WTC11 (cell line): Measurements from ENCODE around the gene PI4KA. TPM values are rescaled to one million over a fixed set of nuclear protein-coding genes. Genes with fewer than 3 reads are reported as not detected.
"Not testable (repeated sequence)": the region's sequence is repeated elsewhere in the genome, so short reads cannot be mapped to it uniquely, and the experiment has no call there.

Experiments
- ATAC-seq: fragments of 200-7000 bp; cut with Tn5 transposase; 2 replicates; pipeline ENCODE4 v1.10.0; 2021; ENCODE audit warnings: mild to moderate bottlenecking, moderate library complexity
- CTCF ChIA-PET: fragments of 300-600 bp; sonication (Branson Sonifier 250); formaldehyde crosslinking; loops from one replicate; lab custom pipeline; 2021; ENCODE audit warnings: antibody characterized with exemption; lab: Charles Lee
- POLR2A ChIA-PET: fragments of 350-600 bp; sonication (Branson Sonifier 250); formaldehyde crosslinking; loops from one replicate; lab custom pipeline; 2021; ENCODE audit warnings: antibody characterized with exemption; lab: Charles Lee
- DNase-seq: peaks from one replicate; pipeline ENCODE4 v3.0.0; 2021; ENCODE audit warnings: low spot score
- H3K27ac Mint-ChIP-seq: 2 replicates; pipeline ENCODE4 v1.8.0; 2021; ENCODE audit warnings: mixed read lengths
- H3K27me3 Mint-ChIP-seq: 2 replicates; pipeline ENCODE4 v1.8.0; 2021; ENCODE audit warnings: low read depth, mild to moderate bottlenecking, moderate library complexity, mixed read lengths
- H3K36me3 Mint-ChIP-seq: 2 replicates; pipeline ENCODE4 v1.8.0; 2021; ENCODE audit warnings: mixed read lengths
- H3K4me1 Mint-ChIP-seq: 2 replicates; pipeline ENCODE4 v1.8.0; 2022; ENCODE audit warnings: mixed read lengths
- H3K4me3 Mint-ChIP-seq: 2 replicates; pipeline ENCODE4 v1.8.0; 2021; ENCODE audit warnings: mild to moderate bottlenecking, moderate library complexity, mixed read lengths
- H3K9me3 Mint-ChIP-seq: 2 replicates; pipeline ENCODE4 v1.8.0; 2021; ENCODE audit warnings: mixed read lengths
- GRHL2 ChIP-seq: fragments of 250-450 bp; sonication (Bioruptor Pico); IDR thresholded peaks from 2 replicates; pipeline ENCODE4 v1.8.0; 2022; ENCODE audit warnings: mild to moderate bottlenecking, moderate library complexity; ENCODE audit not compliant: insufficient replicate concordance, severe bottlenecking
- HMGA2 ChIP-seq: fragments of 250-450 bp; sonication (Bioruptor Pico); IDR thresholded peaks from 2 replicates; pipeline ENCODE4 v1.4.0; 2021; ENCODE audit warnings: mild to moderate bottlenecking, moderate library complexity
- JUN ChIP-seq: sonication (generic); formaldehyde crosslinking; IDR thresholded peaks from 2 replicates; pipeline ENCODE4 v1.8.0; 2023; ENCODE audit warnings: mild to moderate bottlenecking, missing genetic modification reagents
- MXD4 ChIP-seq: fragments of 250-450 bp; sonication (Bioruptor Pico); IDR thresholded peaks from 2 replicates; pipeline ENCODE4 v1.8.0; 2021; ENCODE audit warnings: mild to moderate bottlenecking, moderate library complexity, borderline replicate concordance
- PRRX2 ChIP-seq: fragments of 250-450 bp; sonication (Bioruptor Pico); IDR thresholded peaks from 2 replicates; pipeline ENCODE4 v1.8.0; 2021; ENCODE audit warnings: mild to moderate bottlenecking
- RORB ChIP-seq: fragments of 250-450 bp; sonication (Bioruptor Pico); IDR thresholded peaks from 2 replicates; pipeline ENCODE4 v1.9.0; 2021; ENCODE audit warnings: mild to moderate bottlenecking
- SMAD3 ChIP-seq: sonication (generic); formaldehyde crosslinking; IDR thresholded peaks from 2 replicates; pipeline ENCODE4 v1.8.0; 2022; ENCODE audit warnings: missing genetic modification reagents, mild to moderate bottlenecking, borderline replicate concordance
- SP1 ChIP-seq: sonication (generic); formaldehyde crosslinking; conservative IDR thresholded peaks from 2 replicates; pipeline ENCODE4 v1.8.1; 2022; ENCODE audit warnings: missing genetic modification reagents
- TEAD1 ChIP-seq: sonication (generic); formaldehyde crosslinking; IDR thresholded peaks from 2 replicates; pipeline ENCODE4 v1.8.0; 2022; ENCODE audit warnings: mild to moderate bottlenecking, missing genetic modification reagents
- ZBTB43 ChIP-seq: sonication (generic); formaldehyde crosslinking; IDR thresholded peaks from 2 replicates; pipeline ENCODE4 v1.8.1; 2023; ENCODE audit warnings: mild to moderate bottlenecking, missing genetic modification reagents
- ZMAT4 ChIP-seq: fragments of 250-450 bp; sonication (Bioruptor Pico); IDR thresholded peaks from 2 replicates; pipeline ENCODE4 v1.9.0; 2021; ENCODE audit warnings: mild to moderate bottlenecking
- ZNF219 ChIP-seq: sonication (generic); formaldehyde crosslinking; IDR thresholded peaks from 2 replicates; pipeline ENCODE4 v1.8.0; 2023; ENCODE audit warnings: missing genetic modification reagents, mild to moderate bottlenecking, borderline replicate concordance
- ZNF232 ChIP-seq: sonication (generic); formaldehyde crosslinking; IDR thresholded peaks from 2 replicates; pipeline ENCODE4 v1.8.0; 2022; ENCODE audit warnings: mild to moderate bottlenecking, missing genetic modification reagents
- ZNF425 ChIP-seq: fragments of 250-450 bp; sonication (Bioruptor Pico); conservative IDR thresholded peaks from 2 replicates; pipeline ENCODE4 v1.9.0; 2021; ENCODE audit warnings: mild to moderate bottlenecking
- total RNA-seq: library from RNA; stranded (reverse); gene quantifications from 3 replicates; pipeline ENCODE4 v1.2.3, GENCODE V29; 2021
- TF ChIP-seq, protein P1 (sequence below): sonication (generic); formaldehyde crosslinking; IDR thresholded peaks from 2 replicates; pipeline ENCODE4 v1.8.1; 2023; ENCODE audit warnings: mild to moderate bottlenecking, missing genetic modification reagents, moderate library complexity
- TF ChIP-seq, protein P2 (sequence below): sonication (generic); formaldehyde crosslinking; conservative IDR thresholded peaks from 2 replicates; pipeline ENCODE4 v1.8.1; 2023; ENCODE audit warnings: mild to moderate bottlenecking, low read depth, missing genetic modification reagents, moderate library complexity
- TF ChIP-seq, protein P3 (sequence below): sonication (generic); formaldehyde crosslinking; IDR thresholded peaks from 2 replicates; pipeline ENCODE4 v1.8.1; 2023; ENCODE audit warnings: mild to moderate bottlenecking, missing genetic modification reagents, borderline replicate concordance

The PI4KA gene
- total RNA-seq, 1 experiment from 2014 or later: 45.5 TPM

- no peak for TF ChIP-seq ZBTB43
- no peak for TF ChIP-seq HMGA2 (CRISPR knock-in tag)
- TF ChIP-seq SMAD3 (CRISPR knock-in tag): no peak
- TF ChIP-seq JUN (CRISPR knock-in tag): no peak
- no peak for TF ChIP-seq ZMAT4 (CRISPR knock-in tag)
- no peak for TF ChIP-seq ZNF232 (CRISPR knock-in tag)
Measured at GRCh38 chr22:20663137-20663828, 195.3 kb downstream of the PI4KA start (continued).

GRCh38 chr22:20662524-20663036 is 196.0 kb downstream of the PI4KA start:
- H3K4me3 Mint-ChIP-seq, H3K9me3 Mint-ChIP-seq, DNase-seq, H3K36me3 Mint-ChIP-seq, ATAC-seq, H3K27ac Mint-ChIP-seq, H3K4me1 Mint-ChIP-seq, POLR2A ChIA-PET, H3K27me3 Mint-ChIP-seq: not testable (repeated sequence)
- CTCF ChIA-PET: interaction anchor here (1.7 kb wide), 1 partner anchor 98 kb away, joined by 5 read pairs; no protein-coding TSS in a partner anchor

DNA sequence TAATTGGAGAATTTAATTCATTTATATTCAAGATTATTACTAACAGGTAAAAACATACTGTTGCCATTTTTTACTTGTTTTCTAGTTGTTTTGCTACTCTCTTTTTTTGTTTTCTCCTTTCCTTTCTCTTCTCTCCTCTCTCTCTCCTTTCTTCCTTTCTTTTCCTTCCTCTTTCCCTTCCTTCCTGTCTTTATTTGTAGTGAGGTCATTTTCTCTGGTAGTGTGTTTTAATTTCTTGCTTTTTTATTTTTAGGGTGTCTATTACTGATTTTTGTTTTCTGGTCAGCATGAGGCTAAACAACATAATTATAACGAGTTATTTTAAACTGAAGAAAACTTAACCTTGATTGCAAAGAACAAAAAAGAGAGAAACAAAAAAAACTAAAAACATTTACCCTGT is 197.1 kb downstream of the PI4KA start:
- no peaks in the 10 kb centered on the region for H3K36me3 Mint-ChIP-seq
- ATAC-seq: no peak
- POLR2A ChIA-PET: no interaction called here
- no peak for DNase-seq
- H3K4me1 Mint-ChIP-seq: no peaks in the 10 kb centered on the region
- H3K9me3 Mint-ChIP-seq: peaks cover 7% of the 10 kb centered on the region
- H3K27ac Mint-ChIP-seq: no peak overlapping the region
- H3K27me3 Mint-ChIP-seq: peaks cover 7% of the 10 kb centered on the region
- no peak overlapping the region for H3K4me3 Mint-ChIP-seq
- TF ChIP-seq ZBTB43: no peak
- TF ChIP-seq MXD4 (CRISPR knock-in tag): no peak
- no peak for TF ChIP-seq PRRX2 (CRISPR knock-in tag)
- TF ChIP-seq ZNF425 (CRISPR knock-in tag): no peak
- TF ChIP-seq, protein P1, sequence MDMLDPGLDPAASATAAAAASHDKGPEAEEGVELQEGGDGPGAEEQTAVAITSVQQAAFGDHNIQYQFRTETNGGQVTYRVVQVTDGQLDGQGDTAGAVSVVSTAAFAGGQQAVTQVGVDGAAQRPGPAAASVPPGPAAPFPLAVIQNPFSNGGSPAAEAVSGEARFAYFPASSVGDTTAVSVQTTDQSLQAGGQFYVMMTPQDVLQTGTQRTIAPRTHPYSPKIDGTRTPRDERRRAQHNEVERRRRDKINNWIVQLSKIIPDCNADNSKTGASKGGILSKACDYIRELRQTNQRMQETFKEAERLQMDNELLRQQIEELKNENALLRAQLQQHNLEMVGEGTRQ (CRISPR knock-in tag): no peak
- TF ChIP-seq GRHL2 (CRISPR knock-in tag): no peak
- TF ChIP-seq, protein P2, sequence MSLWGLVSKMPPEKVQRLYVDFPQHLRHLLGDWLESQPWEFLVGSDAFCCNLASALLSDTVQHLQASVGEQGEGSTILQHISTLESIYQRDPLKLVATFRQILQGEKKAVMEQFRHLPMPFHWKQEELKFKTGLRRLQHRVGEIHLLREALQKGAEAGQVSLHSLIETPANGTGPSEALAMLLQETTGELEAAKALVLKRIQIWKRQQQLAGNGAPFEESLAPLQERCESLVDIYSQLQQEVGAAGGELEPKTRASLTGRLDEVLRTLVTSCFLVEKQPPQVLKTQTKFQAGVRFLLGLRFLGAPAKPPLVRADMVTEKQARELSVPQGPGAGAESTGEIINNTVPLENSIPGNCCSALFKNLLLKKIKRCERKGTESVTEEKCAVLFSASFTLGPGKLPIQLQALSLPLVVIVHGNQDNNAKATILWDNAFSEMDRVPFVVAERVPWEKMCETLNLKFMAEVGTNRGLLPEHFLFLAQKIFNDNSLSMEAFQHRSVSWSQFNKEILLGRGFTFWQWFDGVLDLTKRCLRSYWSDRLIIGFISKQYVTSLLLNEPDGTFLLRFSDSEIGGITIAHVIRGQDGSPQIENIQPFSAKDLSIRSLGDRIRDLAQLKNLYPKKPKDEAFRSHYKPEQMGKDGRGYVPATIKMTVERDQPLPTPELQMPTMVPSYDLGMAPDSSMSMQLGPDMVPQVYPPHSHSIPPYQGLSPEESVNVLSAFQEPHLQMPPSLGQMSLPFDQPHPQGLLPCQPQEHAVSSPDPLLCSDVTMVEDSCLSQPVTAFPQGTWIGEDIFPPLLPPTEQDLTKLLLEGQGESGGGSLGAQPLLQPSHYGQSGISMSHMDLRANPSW: no peak
- TF ChIP-seq TEAD1 (CRISPR knock-in tag): no peak
- no peak for TF ChIP-seq SP1 (CRISPR knock-in tag)
- no peak for TF ChIP-seq RORB (CRISPR knock-in tag)
- TF ChIP-seq, protein P3, sequence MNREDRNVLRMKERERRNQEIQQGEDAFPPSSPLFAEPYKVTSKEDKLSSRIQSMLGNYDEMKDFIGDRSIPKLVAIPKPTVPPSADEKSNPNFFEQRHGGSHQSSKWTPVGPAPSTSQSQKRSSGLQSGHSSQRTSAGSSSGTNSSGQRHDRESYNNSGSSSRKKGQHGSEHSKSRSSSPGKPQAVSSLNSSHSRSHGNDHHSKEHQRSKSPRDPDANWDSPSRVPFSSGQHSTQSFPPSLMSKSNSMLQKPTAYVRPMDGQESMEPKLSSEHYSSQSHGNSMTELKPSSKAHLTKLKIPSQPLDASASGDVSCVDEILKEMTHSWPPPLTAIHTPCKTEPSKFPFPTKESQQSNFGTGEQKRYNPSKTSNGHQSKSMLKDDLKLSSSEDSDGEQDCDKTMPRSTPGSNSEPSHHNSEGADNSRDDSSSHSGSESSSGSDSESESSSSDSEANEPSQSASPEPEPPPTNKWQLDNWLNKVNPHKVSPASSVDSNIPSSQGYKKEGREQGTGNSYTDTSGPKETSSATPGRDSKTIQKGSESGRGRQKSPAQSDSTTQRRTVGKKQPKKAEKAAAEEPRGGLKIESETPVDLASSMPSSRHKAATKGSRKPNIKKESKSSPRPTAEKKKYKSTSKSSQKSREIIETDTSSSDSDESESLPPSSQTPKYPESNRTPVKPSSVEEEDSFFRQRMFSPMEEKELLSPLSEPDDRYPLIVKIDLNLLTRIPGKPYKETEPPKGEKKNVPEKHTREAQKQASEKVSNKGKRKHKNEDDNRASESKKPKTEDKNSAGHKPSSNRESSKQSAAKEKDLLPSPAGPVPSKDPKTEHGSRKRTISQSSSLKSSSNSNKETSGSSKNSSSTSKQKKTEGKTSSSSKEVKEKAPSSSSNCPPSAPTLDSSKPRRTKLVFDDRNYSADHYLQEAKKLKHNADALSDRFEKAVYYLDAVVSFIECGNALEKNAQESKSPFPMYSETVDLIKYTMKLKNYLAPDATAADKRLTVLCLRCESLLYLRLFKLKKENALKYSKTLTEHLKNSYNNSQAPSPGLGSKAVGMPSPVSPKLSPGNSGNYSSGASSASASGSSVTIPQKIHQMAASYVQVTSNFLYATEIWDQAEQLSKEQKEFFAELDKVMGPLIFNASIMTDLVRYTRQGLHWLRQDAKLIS: no peak
- no peak for TF ChIP-seq ZNF219 (CRISPR knock-in tag)
- CTCF ChIA-PET: no interaction called here
